22Rv1 (cell line): Measurements from ENCODE around the gene CACNA2D2.

Experiments used
- H3K27ac ChIP-seq: fragments of 450-650 bp; 2 replicates; pipeline ENCODE4 v1.5.1; 2017
- ZFX ChIP-seq: fragments of 450-650 bp; IDR thresholded peaks from 2 replicates; pipeline ENCODE4 v1.6.1; 2017; ENCODE audit warnings: antibody characterized with exemption, borderline replicate concordance
- TF ChIP-seq, protein P1 (sequence below): fragments of 450-650 bp; IDR thresholded peaks from 2 replicates; pipeline ENCODE4 v1.5.1; 2017; ENCODE audit warnings: mild to moderate bottlenecking

Gene CACNA2D2

GRCh38 chr3:50345008-50345407, 158.4 kb downstream of the CACNA2D2 start:
- H3K27ac ChIP-seq = no peak overlapping the region; the same call in 1 of the 2 replicates
- TF ChIP-seq, protein P1, sequence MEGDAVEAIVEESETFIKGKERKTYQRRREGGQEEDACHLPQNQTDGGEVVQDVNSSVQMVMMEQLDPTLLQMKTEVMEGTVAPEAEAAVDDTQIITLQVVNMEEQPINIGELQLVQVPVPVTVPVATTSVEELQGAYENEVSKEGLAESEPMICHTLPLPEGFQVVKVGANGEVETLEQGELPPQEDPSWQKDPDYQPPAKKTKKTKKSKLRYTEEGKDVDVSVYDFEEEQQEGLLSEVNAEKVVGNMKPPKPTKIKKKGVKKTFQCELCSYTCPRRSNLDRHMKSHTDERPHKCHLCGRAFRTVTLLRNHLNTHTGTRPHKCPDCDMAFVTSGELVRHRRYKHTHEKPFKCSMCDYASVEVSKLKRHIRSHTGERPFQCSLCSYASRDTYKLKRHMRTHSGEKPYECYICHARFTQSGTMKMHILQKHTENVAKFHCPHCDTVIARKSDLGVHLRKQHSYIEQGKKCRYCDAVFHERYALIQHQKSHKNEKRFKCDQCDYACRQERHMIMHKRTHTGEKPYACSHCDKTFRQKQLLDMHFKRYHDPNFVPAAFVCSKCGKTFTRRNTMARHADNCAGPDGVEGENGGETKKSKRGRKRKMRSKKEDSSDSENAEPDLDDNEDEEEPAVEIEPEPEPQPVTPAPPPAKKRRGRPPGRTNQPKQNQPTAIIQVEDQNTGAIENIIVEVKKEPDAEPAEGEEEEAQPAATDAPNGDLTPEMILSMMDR = no peak
- no peak for TF ChIP-seq ZFX

DNA sequence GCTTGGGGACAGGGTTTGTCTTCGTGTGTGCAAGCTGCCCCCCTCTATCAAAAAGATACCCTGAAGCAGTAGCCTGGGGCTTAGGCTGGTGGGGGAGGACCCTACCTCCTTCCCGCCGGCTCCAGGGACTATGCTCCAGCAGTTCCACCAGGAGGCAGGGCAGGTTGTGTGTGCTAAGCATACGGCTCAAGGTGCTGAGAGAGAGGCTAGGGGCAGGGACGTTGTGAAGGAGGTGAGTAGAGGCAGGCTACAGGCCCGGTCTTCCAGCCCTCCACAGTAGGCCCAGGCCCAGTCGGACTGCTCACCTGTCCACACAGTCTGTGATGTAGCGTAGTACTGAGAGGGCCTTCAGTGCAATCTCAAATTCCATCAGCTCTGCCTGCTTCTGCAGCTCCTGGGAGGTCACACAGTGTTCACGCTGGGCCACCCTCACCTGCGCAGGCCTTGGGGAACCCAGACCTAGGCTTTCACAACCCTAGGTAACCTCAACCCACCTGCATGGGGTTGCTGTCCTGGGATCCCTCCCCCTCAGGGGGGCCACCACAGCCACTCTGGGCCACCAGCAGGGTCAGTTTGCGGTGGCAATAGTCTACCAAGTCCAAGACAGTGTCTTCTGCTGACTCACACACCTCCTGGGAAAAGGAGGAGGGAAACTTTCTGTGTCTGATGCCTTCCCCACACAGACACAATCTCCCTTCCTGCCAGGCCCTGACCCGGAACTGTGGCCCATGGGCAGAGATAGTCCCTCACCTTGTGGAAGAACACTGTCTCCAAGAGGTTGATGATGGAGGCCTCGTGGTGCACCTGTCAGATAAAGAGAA, 160.4 kb downstream of the CACNA2D2 start:
- TF ChIP-seq, protein P1 = no peak
- TF ChIP-seq ZFX = no peak
- H3K27ac ChIP-seq = no peak overlapping the region

DNA sequence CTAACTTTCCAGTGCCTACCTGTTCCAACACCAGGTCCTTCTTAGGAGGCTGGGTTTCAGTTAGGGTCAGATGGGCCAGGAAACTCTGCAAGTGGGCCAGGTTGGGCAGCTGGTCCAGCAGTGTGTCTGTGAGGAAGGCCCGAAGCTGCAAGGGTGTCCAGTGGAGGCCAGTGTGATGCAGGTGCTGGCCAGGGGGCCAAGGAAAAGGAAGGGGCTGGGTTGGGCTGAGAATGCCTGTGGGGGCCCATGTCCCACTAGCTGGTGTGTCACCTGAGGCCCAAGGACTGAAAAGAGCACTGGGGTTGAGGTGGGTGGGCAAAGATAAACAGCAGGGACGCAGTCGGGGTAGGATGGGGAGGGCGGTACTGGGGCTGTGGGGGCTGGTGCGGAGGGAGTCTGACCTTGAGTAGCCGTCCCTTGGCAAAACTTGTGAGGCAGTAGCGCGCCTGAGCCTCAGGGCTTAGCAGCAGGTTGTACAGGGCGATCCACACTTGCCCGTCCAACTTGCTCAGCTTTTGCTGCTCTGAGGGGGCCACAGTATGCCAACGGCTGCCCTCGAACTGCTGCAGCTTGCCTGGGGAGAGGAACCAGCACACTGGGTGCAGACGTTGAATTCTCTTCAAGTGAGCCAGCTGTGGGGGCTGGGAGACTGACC, 161.3 kb downstream of the CACNA2D2 start:
- TF ChIP-seq, protein P1 = no peak
- TF ChIP-seq ZFX = no peak
- H3K27ac ChIP-seq = no peak overlapping the region

DNA sequence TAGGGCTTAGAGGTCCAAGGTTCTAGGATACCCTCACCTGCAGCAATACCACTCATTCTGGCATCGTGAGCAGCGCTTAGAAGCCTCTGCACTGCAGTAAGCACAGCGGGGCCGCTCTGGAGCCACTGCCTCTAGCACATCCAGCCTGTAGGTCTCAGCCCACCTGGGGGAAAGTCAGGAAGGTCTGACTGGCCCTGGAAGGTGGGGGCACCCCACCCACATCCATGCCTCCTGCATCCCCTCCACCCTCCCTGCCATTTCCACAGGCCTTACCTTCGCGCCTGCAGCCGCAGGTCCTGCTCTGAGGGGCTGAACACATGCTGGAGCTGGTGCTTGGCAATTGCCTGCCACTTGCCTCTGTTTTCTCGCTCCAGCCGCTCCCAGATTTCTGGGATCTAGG, 161.9 kb downstream of the CACNA2D2 start:
- TF ChIP-seq ZFX = no peak
- TF ChIP-seq, protein P1 = no peak
- H3K27ac ChIP-seq = no peak overlapping the region

- no peak within 1 kb of the TSS for H3K27ac ChIP-seq
Observed at GRCh38 chr3:50340448-50341329, 162.7 kb downstream of the CACNA2D2 start, which contains the start of gene RASSF1. RASSF1 (minus strand) TSS chr3:50340836; CDS start chr3:50340805, 31 bp downstream.

DNA sequence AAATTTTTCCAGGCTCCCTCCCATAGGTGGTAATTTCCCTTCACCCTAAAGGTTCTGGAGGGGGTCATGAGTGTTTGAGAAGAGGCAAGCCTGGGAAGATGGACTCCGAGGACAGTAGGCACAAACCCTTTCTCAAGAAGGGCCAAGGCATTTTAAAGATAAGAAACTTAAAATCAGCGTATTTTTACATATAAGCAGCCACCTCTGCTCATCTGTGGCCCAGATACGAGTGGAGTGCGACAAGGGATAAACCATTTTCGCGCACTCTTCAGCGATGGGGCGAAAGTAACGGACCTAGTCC, 163.3 kb downstream of the CACNA2D2 start:
- TF ChIP-seq ZFX = no peak
- H3K27ac ChIP-seq = no peak overlapping the region

More at GRCh38 chr3:50340448-50341329, 162.7 kb downstream of the CACNA2D2 start, which contains the start of gene RASSF1:
- no peak for TF ChIP-seq ZFX
- TF ChIP-seq, protein P1 = no peak

DNA sequence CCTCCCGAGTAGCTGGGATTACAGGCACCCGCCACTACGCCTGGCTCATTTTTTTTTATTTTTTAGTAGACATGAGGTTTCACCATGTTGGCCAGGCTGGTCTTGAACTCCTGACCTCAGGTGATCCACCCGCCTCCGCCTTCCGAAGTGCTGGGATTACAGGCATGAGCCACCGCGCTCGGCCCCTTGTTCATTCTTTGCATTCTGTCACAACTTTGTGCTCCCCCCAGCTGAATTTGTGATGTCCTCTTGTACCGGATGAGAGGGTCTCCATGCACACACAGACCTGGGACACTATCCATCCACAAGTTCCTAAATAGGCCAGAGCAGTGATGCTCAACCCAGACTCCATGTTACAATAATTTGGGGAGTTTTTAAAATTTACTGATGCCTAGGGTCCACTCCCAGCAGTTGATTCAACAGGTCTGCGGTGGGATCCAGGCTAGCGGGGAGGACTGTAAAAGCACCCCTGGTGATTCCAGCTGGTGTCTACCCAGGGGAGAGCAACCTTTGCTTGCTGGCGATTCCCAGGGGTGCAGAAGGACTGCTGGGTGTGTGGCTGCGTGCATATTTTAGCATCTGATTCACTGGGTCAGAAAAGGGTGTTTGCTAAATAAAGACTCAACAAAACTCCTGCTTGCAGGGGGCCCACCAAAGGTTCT, 163.8 kb downstream of the CACNA2D2 start:
- TF ChIP-seq ZFX = no peak
- TF ChIP-seq, protein P1 = no peak
- no peak overlapping the region for H3K27ac ChIP-seq
